Right atrium auricular region (tissue), 2 donors: ENCODE results near the gene NLK. TPM values are rescaled to one million over a fixed set of nuclear protein-coding genes. Genes with fewer than 3 reads are reported as not detected.

ENCODE experiments used
- DNase-seq: peaks from one replicate; pipeline ENCODE4 v3.0.0-alpha.2; 2019; ENCODE audit warnings: low spot score
- H3K27ac ChIP-seq, 2 donors: fragments of 200-600 bp; sonication (generic); 1 replicate in 1 of 2; 2 replicates in 1 of 2; pipeline ENCODE4 v1.5.1; 2016 to 2019
- H3K27me3 ChIP-seq, 2 donors: fragments of 200-600 bp; sonication (generic); one replicate each; pipeline versions ENCODE4 v1.5.1 to v1.6.0; 2017 to 2019
- H3K36me3 ChIP-seq: fragments of 200-600 bp; sonication (generic); one replicate; pipeline ENCODE4 v1.5.1; 2016
- H3K4me1 ChIP-seq, 2 donors: fragments of 200-600 bp; sonication (generic); one replicate each; pipeline versions ENCODE4 v1.5.1 to v1.6.0; 2017 to 2019
- H3K4me3 ChIP-seq, 2 donors: fragments of 200-600 bp; sonication (generic); 1 replicate in 1 of 2; 2 replicates in 1 of 2; pipeline ENCODE4 v1.5.1; 2017 to 2019; ENCODE audit warnings: mild to moderate bottlenecking in 1 of 2, moderate library complexity in 1 of 2
- H3K9me3 ChIP-seq, 2 donors: fragments of 200-600 bp; sonication (generic); one replicate each; pipeline ENCODE4 v1.5.1; 2019
- CTCF ChIP-seq, 2 donors: fragments of 200-600 bp; sonication (generic); IDR thresholded peaks; one replicate each; pipeline ENCODE4 v1.5.1; 2019; ENCODE audit warnings: antibody characterized with exemption in 2 of 2
- total RNA-seq, 2 donors: library from RNA; depleted of rRNA; stranded (reverse); fragments of >200 nt; gene quantifications; one replicate each; pipeline ENCODE4 v1.1.0, GENCODE V29; 2016

Gene NLK
- total RNA-seq, 2 donors from 2014 or later: 17.9 to 19.4 TPM

- Histone ChIP-seq H3K27me3 (no peaks in the 10 kb centered on the region), H3K4me3 (no peak overlapping the region), H3K9me3 (no peaks in the 10 kb centered on the region), H3K36me3 (no peaks in the 10 kb centered on the region), H3K4me1 (peaks cover 0 to 49% of the 10 kb centered on the region in 2 donors), H3K27ac (no peak overlapping the region)
- no peak for DNase-seq
- no peak for TF ChIP-seq CTCF (IDR thresholded peaks at IDR 0.05)
These were observed 10.7 kb downstream of the NLK start for GRCh38 chr17:28053044-28053670.

GRCh38 chr17:28053725-28054124 lies 11.2 kb downstream of the NLK start:
- no peaks in the 10 kb centered on the region for H3K27me3 ChIP-seq
- H3K27ac ChIP-seq: no peak overlapping the region
- H3K36me3 ChIP-seq: no peaks in the 10 kb centered on the region
- no peaks in the 10 kb centered on the region for H3K9me3 ChIP-seq
- no peak overlapping the region for H3K4me3 ChIP-seq
- DNase-seq: no peak
- TF ChIP-seq CTCF (IDR thresholded peaks at IDR 0.05): no peak
- peaks cover 0 to 46% of the 10 kb centered on the region in 2 donors for H3K4me1 ChIP-seq

- TF ChIP-seq CTCF (IDR thresholded peaks at IDR 0.05): no peak
- no peak overlapping the region for H3K27ac ChIP-seq
These were observed 13.2 kb downstream of the NLK start for GRCh38 chr17:28055546-28056275.

GRCh38 chr17:28056276-28056620 lies 13.8 kb downstream of the NLK start:
- no peak for TF ChIP-seq CTCF (IDR thresholded peaks at IDR 0.05)
- no peaks in the 10 kb centered on the region for H3K27me3 ChIP-seq
- no peak overlapping the region for H3K4me3 ChIP-seq
- H3K36me3 ChIP-seq: no peaks in the 10 kb centered on the region
- DNase-seq: no peak
- no peak overlapping the region for H3K27ac ChIP-seq
- peaks cover 0 to 53% of the 10 kb centered on the region in 2 donors for H3K4me1 ChIP-seq
- no peaks in the 10 kb centered on the region for H3K9me3 ChIP-seq

More at GRCh38 chr17:28055546-28056275, 13.2 kb downstream of the NLK start:
- Histone ChIP-seq H3K4me1 (peaks cover 0 to 53% of the 10 kb centered on the region in 2 donors), H3K9me3 (no peaks in the 10 kb centered on the region), H3K4me3 (no peak overlapping the region), H3K27me3 (no peaks in the 10 kb centered on the region), H3K36me3 (no peaks in the 10 kb centered on the region)
- no peak for DNase-seq

GRCh38 chr17:28057731-28058246 lies 15.3 kb downstream of the NLK start:
- no peaks in the 10 kb centered on the region for H3K27me3 ChIP-seq
- H3K27ac ChIP-seq: no peak overlapping the region
- no peak for TF ChIP-seq CTCF (IDR thresholded peaks at IDR 0.05)
- no peaks in the 10 kb centered on the region for H3K9me3 ChIP-seq
- no peaks in the 10 kb centered on the region for H3K36me3 ChIP-seq
- no peak for DNase-seq
- peaks cover 0 to 39% of the 10 kb centered on the region in 2 donors for H3K4me1 ChIP-seq
- H3K4me3 ChIP-seq: no peak overlapping the region
